ENCODE data around the gene INAFM2.

GRCh38 chr15:40355976-40356585, 32.6 kb downstream of the INAFM2 start:
- TF ChIP-seq ZNF174 (tag by site-specific recombination; IDR thresholded peaks at IDR 0.05) (no peak), PATZ1 (tag by site-specific recombination; IDR thresholded peaks at IDR 0.05) (no peak), ZBTB10 (tag by site-specific recombination; IDR thresholded peaks at IDR 0.05) (no peak), ZNF501 (tag by site-specific recombination; IDR thresholded peaks at IDR 0.05) (no peak), REST (tag by site-specific recombination; IDR thresholded peaks at IDR 0.05) (no peak), CTCF (tag by site-specific recombination; IDR thresholded peaks at IDR 0.05) (no peak), ZNF24 (tag by site-specific recombination; IDR thresholded peaks at IDR 0.05) (no peak), FEZF1 (tag by site-specific recombination; IDR thresholded peaks at IDR 0.05) (no peak), ZBTB20 (tag by site-specific recombination; IDR thresholded peaks at IDR 0.05) (no peak), ZNF354C (tag by site-specific recombination; IDR thresholded peaks at IDR 0.05; ENCODE audit: borderline replicate concordance, low read depth) (no peak), ZNF274 (IDR thresholded peaks at IDR 0.05; ENCODE audit: low read length) (no peak), ZNF274 (tag by site-specific recombination; IDR thresholded peaks at IDR 0.05; ENCODE audit: borderline replicate concordance) (no peak)
